ENCODE measurements around the gene YKT6.

GRCh38 chr7:44258423-44258760 lies 57.6 kb downstream of the YKT6 start:
- TF ChIP-seq CTCF (IDR thresholded peaks at IDR 0.05) = no peak
- TF ChIP-seq POLR2A (IDR thresholded peaks at IDR 0.05) = no peak
